PC-9 (cell line): Measurements from ENCODE around the gene FEM1B. TPM values are rescaled to one million over a fixed set of nuclear protein-coding genes. Genes with fewer than 3 reads are reported as not detected.

Experiments used
- BruUV-seq: library from RNA; stranded (reverse); fragments of 400-500 nt; replicated peaks from 2 replicates; lab custom pipeline; 2021; lab: Mats Ljungman, UMichigan
- CTCF ChIA-PET: fragments of 300-600 bp; sonication (Branson Sonifier 250); formaldehyde crosslinking; loops from one replicate; lab custom pipeline; 2022; ENCODE audit warnings: antibody characterized with exemption; lab: Charles Lee
- POLR2A ChIA-PET: fragments of 300-600 bp; sonication (Branson Sonifier 250); formaldehyde crosslinking; loops from one replicate; lab custom pipeline; 2022; ENCODE audit warnings: antibody characterized with exemption; ENCODE audit not compliant: unreplicated experiment; lab: Charles Lee
- DNase-seq, 2 experiments: peaks; one replicate each; pipeline versions ENCODE4 v3.0.0 to v3.0.0-alpha.2; 2015 to 2022; ENCODE audit warnings: mixed read lengths in 1 of 2
- H2AFZ ChIP-seq: fragments of 200-600 bp; sonication (generic); 2 replicates; pipeline ENCODE4 v1.8.1; 2017; ENCODE audit warnings: antibody characterized with exemption
- H3F3A ChIP-seq: fragments of 200-600 bp; sonication (generic); 2 replicates; pipeline ENCODE4 v1.8.1; 2017; ENCODE audit warnings: antibody characterized with exemption, mild to moderate bottlenecking, low read depth; ENCODE audit not compliant: insufficient read depth
- H3K27ac ChIP-seq: fragments of 200-600 bp; sonication (generic); 2 replicates; pipeline ENCODE4 v1.6.1; 2016; ENCODE audit warnings: mixed run types
- H3K27me3 ChIP-seq: fragments of 200-600 bp; sonication (generic); 2 replicates; pipeline ENCODE4 v1.6.1; 2016; ENCODE audit warnings: low read depth, mixed run types; ENCODE audit not compliant: insufficient read depth
- H3K36me3 ChIP-seq: fragments of 200-600 bp; sonication (generic); 2 replicates; pipeline ENCODE4 v1.6.1; 2016; ENCODE audit warnings: low read depth, mixed run types
- H3K4me1 ChIP-seq: fragments of 200-600 bp; sonication (generic); replicated peaks from 2 replicates; pipeline ENCODE4 v1.6.1; 2016; ENCODE audit warnings: mixed run types; ENCODE audit not compliant: insufficient read depth
- H3K4me2 ChIP-seq: fragments of 200-600 bp; sonication (generic); 2 replicates; pipeline ENCODE4 v1.6.1; 2017; ENCODE audit warnings: mixed run types
- H3K4me3 ChIP-seq: fragments of 200-600 bp; sonication (generic); 2 replicates; pipeline ENCODE4 v1.6.1; 2016; ENCODE audit warnings: mixed run types
- H3K79me2 ChIP-seq: fragments of 200-600 bp; sonication (generic); 2 replicates; pipeline ENCODE4 v1.6.1; 2017; ENCODE audit warnings: low read depth, mixed run types
- H3K9me2 ChIP-seq: fragments of 200-600 bp; sonication (generic); 2 replicates; pipeline ENCODE4 v1.8.1; 2017; ENCODE audit warnings: mild to moderate bottlenecking; ENCODE audit not compliant: insufficient read depth
- H3K9me3 ChIP-seq: fragments of 200-600 bp; sonication (generic); 2 replicates; pipeline ENCODE4 v1.8.1; 2016; ENCODE audit warnings: low read depth; ENCODE audit not compliant: insufficient read depth
- H4K20me1 ChIP-seq: fragments of 200-600 bp; sonication (generic); 2 replicates; pipeline ENCODE4 v1.8.1; 2017; ENCODE audit not compliant: insufficient read depth
- CTCF ChIP-seq: fragments of 200-600 bp; sonication (generic); conservative IDR thresholded peaks from 2 replicates; pipeline ENCODE4 v1.6.1; 2017; ENCODE audit warnings: mixed run types, antibody characterized with exemption, mild to moderate bottlenecking, moderate library complexity
- EZH2 ChIP-seq: fragments of 200-600 bp; sonication (generic); IDR thresholded peaks from 2 replicates; pipeline ENCODE4 v1.8.0; 2017; ENCODE audit warnings: antibody characterized with exemption, low read depth
- intact Hi-C: fragments of 100-400 bp; cut with micrococcal nuclease; formaldehyde crosslinking; loops from one replicate; pipeline ENCODE4 v1.10.0; 2022; ENCODE audit not compliant: unreplicated experiment
- total RNA-seq: library from RNA; stranded (reverse); gene quantifications from 2 replicates; pipeline ENCODE4 v1.2.3, GENCODE V29; 2021

Gene FEM1B
- total RNA-seq, 1 experiment from 2014 or later = 31.6 TPM

- Histone ChIP-seq H3F3A (no peaks in the 10 kb centered on the region), H3K36me3 (no peaks in the 10 kb centered on the region), H3K27me3 (no peaks in the 10 kb centered on the region), H3K4me3 (no peak overlapping the region), H3K79me2 (no peaks in the 10 kb centered on the region), H3K9me2 (no peaks in the 10 kb centered on the region), H2AFZ (no peak overlapping the region), H3K27ac (no peak overlapping the region), H3K9me3 (no peaks in the 10 kb centered on the region), H4K20me1 (no peaks in the 10 kb centered on the region), H3K4me1 (no peaks in the 10 kb centered on the region), H3K4me2 (no peak overlapping the region)
- intact Hi-C loops = no loop called here
- no peak for DNase-seq
- TF ChIP-seq EZH2 = no peak
- TF ChIP-seq CTCF = no peak
- ChIA-PET POLR2A (no interaction called here), CTCF (no interaction called here)
- no TSS peak for BruUV-seq
Measured at GRCh38 chr15:68259883-68260282, 17.7 kb upstream of the FEM1B start.

- no peaks in the 10 kb centered on the region for H3K36me3 ChIP-seq
- TF ChIP-seq EZH2 = no peak
- no peak for TF ChIP-seq CTCF
- no peaks in the 10 kb centered on the region for H3K79me2 ChIP-seq
- no peaks in the 10 kb centered on the region for H3F3A ChIP-seq
- H3K9me2 ChIP-seq = no peaks in the 10 kb centered on the region
- no peak overlapping the region for H3K4me3 ChIP-seq
- BruUV-seq = no TSS peak
- ChIA-PET CTCF (no interaction called here), POLR2A (interaction anchor here (0.7 kb wide), 1 partner anchor 14 kb away, joined by 6 read pairs; no protein-coding TSS in a partner anchor)
- H3K27ac ChIP-seq = no peak overlapping the region
- no peaks in the 10 kb centered on the region for H3K9me3 ChIP-seq
- H3K27me3 ChIP-seq = no peaks in the 10 kb centered on the region
- DNase-seq = no peak
- no peak overlapping the region for H3K4me2 ChIP-seq
- H2AFZ ChIP-seq = no peak overlapping the region
- H3K4me1 ChIP-seq = no peaks in the 10 kb centered on the region
- no peaks in the 10 kb centered on the region for H4K20me1 ChIP-seq
- intact Hi-C loops = no loop called here
Measured at GRCh38 chr15:68261241-68261640, 16.3 kb upstream of the FEM1B start.

- Histone ChIP-seq H3K4me2 (no peak overlapping the region), H3K27me3 (no peaks in the 10 kb centered on the region), H3F3A (no peaks in the 10 kb centered on the region), H3K79me2 (no peaks in the 10 kb centered on the region), H3K27ac (no peak overlapping the region), H3K4me3 (no peak overlapping the region), H4K20me1 (no peaks in the 10 kb centered on the region), H3K9me2 (no peaks in the 10 kb centered on the region), H3K36me3 (no peaks in the 10 kb centered on the region), H3K9me3 (no peaks in the 10 kb centered on the region), H2AFZ (no peak overlapping the region), H3K4me1 (no peaks in the 10 kb centered on the region)
- BruUV-seq = no TSS peak
- no peak for DNase-seq
- POLR2A ChIA-PET = no interaction called here
- intact Hi-C loops = no loop called here
- CTCF ChIA-PET = no interaction called here
- no peak for TF ChIP-seq CTCF
Measured at GRCh38 chr15:68261980-68262379, 15.6 kb upstream of the FEM1B start.
